Left ventricle myocardium inferior (tissue), 1 donor: ENCODE results near the gene SLC46A1. TPM values are rescaled to one million over a fixed set of nuclear protein-coding genes. Genes with fewer than 3 reads are reported as not detected.

ENCODE experiments used
- DNase-seq: peaks from one replicate; pipeline ENCODE4 v3.0.0-alpha.2; 2020
- H3K27ac ChIP-seq: fragments of 200-600 bp; replicated peaks from 2 replicates; pipeline ENCODE4 v1.8.0; 2021
- H3K27me3 ChIP-seq: fragments of 200-600 bp; 2 replicates; pipeline ENCODE4 v1.8.0; 2021; ENCODE audit warnings: low read depth
- H3K36me3 ChIP-seq: fragments of 200-600 bp; 2 replicates; pipeline ENCODE4 v1.8.0; 2021
- H3K4me1 ChIP-seq: fragments of 200-600 bp; 2 replicates; pipeline ENCODE4 v1.8.0; 2021
- H3K4me3 ChIP-seq: fragments of 200-600 bp; 2 replicates; pipeline ENCODE4 v1.8.0; 2021; ENCODE audit warnings: mild to moderate bottlenecking, moderate library complexity
- H3K9me3 ChIP-seq: fragments of 200-600 bp; replicated peaks from 2 replicates; pipeline ENCODE4 v1.8.0; 2021
- CTCF ChIP-seq: fragments of 200-600 bp; IDR thresholded peaks from 2 replicates; pipeline ENCODE4 v1.8.0; 2021; ENCODE audit warnings: antibody characterized with exemption, mild to moderate bottlenecking, borderline replicate concordance
- intact Hi-C: fragments of 100-400 bp; cut with micrococcal nuclease; formaldehyde crosslinking; loops from one replicate; pipeline ENCODE4 v1.11.0; 2022
- total RNA-seq: library from RNA; stranded (reverse); fragmentation: NEBNext Ultra II Directional; extraction: Animal tissue kit (Norgen Biotek cat#: 25700); gene quantifications from one replicate; pipeline ENCODE4 v1.2.1, GENCODE V29; 2021
- donor health status: DM: no; HTN: yes; CAD: no; lungs with severe emphysema.

The SLC46A1 gene
- total RNA-seq, 1 donor from 2014 or later, result 6.0 TPM

- Histone ChIP-seq H3K4me1 (peaks cover 45% of the 10 kb centered on the region), H3K36me3 (peaks cover 67% of the 10 kb centered on the region), H3K27ac (peak overlapping the region; percentile 95), H3K27me3 (no peaks in the 10 kb centered on the region), H3K4me3 (peak overlapping the region; percentile 96), H3K9me3 (no peaks in the 10 kb centered on the region)
- TF ChIP-seq CTCF, result no peak
- DNase-seq, result no peak
- intact Hi-C loops, result no loop called here
Observed at GRCh38 chr17:28357901-28358197, 48.2 kb downstream of the SLC46A1 start.

- peak; percentile 95 for DNase-seq
- peak within 1 kb of the TSS; percentile 96 for H3K4me3 ChIP-seq
- no peaks in the 10 kb centered on the region for H3K27me3 ChIP-seq
- peaks cover 67% of the 10 kb centered on the region for H3K36me3 ChIP-seq
- peak within 1 kb of the TSS; percentile 95 for H3K27ac ChIP-seq
- intact Hi-C loops, result no loop called here
- TF ChIP-seq CTCF, result no peak
- H3K4me1 ChIP-seq, result peaks cover 45% of the 10 kb centered on the region
- H3K9me3 ChIP-seq, result no peaks in the 10 kb centered on the region
Observed at GRCh38 chr17:28357061-28357900, 48.7 kb downstream of the SLC46A1 start, which contains the start of gene POLDIP2. POLDIP2 (minus strand) TSS chr17:28357527; CDS start chr17:28357448, 79 bp downstream.

GRCh38 chr17:28350271-28350670 is 55.7 kb downstream of the SLC46A1 start:
- Histone ChIP-seq H3K36me3 (peaks cover 98% of the 10 kb centered on the region), H3K4me1 (peaks cover 60% of the 10 kb centered on the region), H3K27me3 (no peaks in the 10 kb centered on the region), H3K9me3 (no peaks in the 10 kb centered on the region), H3K4me3 (no peak overlapping the region), H3K27ac (no peak overlapping the region)
- no peak for TF ChIP-seq CTCF
- no peak for DNase-seq
- intact Hi-C loops, result no loop called here

- no peak for TF ChIP-seq CTCF
- Histone ChIP-seq H3K4me1 (peaks cover 62% of the 10 kb centered on the region), H3K27ac (no peak overlapping the region), H3K36me3 (peaks cover 98% of the 10 kb centered on the region), H3K27me3 (no peaks in the 10 kb centered on the region), H3K4me3 (no peak overlapping the region), H3K9me3 (no peaks in the 10 kb centered on the region)
- DNase-seq, result no peak
- intact Hi-C loops, result no loop called here
Observed at GRCh38 chr17:28348979-28349378, 57.0 kb downstream of the SLC46A1 start.

- H3K27me3 ChIP-seq, result no peaks in the 10 kb centered on the region
- no peak for DNase-seq
- peaks cover 71% of the 10 kb centered on the region for H3K4me1 ChIP-seq
- H3K27ac ChIP-seq, result peak overlapping the region; percentile 44
- intact Hi-C loops, result no loop called here
- TF ChIP-seq CTCF, result no peak
- no peak overlapping the region for H3K4me3 ChIP-seq
- H3K9me3 ChIP-seq, result no peaks in the 10 kb centered on the region
- H3K36me3 ChIP-seq, result peaks cover 98% of the 10 kb centered on the region
Observed at GRCh38 chr17:28347261-28347891, 58.6 kb downstream of the SLC46A1 start.
